Measurements from ENCODE around the gene SLC2A13. TPM values are rescaled to one million over a fixed set of nuclear protein-coding genes. Genes with fewer than 3 reads are reported as not detected.

The SLC2A13 gene
- total RNA-seq, 2 donors from 2014 or later: 6.4 to 16.3 TPM

- intact Hi-C loops (cut with DNase I): no loop called here
- DNase-seq (no peak), ATAC-seq (no peak)
Measured at GRCh38 chr12:40013847-40014246, 92.0 kb downstream of the SLC2A13 start.

- DNase-seq (no peak), ATAC-seq (no peak)
- intact Hi-C loops (cut with DNase I): no loop called here
Measured at GRCh38 chr12:40013292-40013691, 92.6 kb downstream of the SLC2A13 start.

- ATAC-seq: peak; percentile 43 to 44
- intact Hi-C loops (cut with DNase I): no loop called here
- DNase-seq: no peak
Measured at GRCh38 chr12:40012711-40013110, 93.2 kb downstream of the SLC2A13 start.

GRCh38 chr12:40011775-40012129, 94.1 kb downstream of the SLC2A13 start:
- intact Hi-C loops (cut with DNase I): loop anchor here (1.0 to 2.0 kb wide), 2 partner anchors 95 to 96 kb away; partner anchors contain the start of gene SLC2A13 (in 1 of the 2)
- no peak for DNase-seq
- peak; percentile 48 to 65 for ATAC-seq

- DNase-seq: peak; percentile 42
- intact Hi-C loops (cut with DNase I): loop anchor here (1.0 to 2.0 kb wide), 2 partner anchors 96 kb away; partner anchors contain the start of gene SLC2A13 (in 1 of the 2)
- ATAC-seq: peak; percentile 93
Measured at GRCh38 chr12:40010899-40011774, 94.7 kb downstream of the SLC2A13 start.

GRCh38 chr12:40002178-40003169, 103.4 kb downstream of the SLC2A13 start:
- no peak for DNase-seq

GRCh38 chr12:40001406-40001805, 104.5 kb downstream of the SLC2A13 start:
- intact Hi-C loops (cut with DNase I): no loop called here
- DNase-seq (no peak), ATAC-seq (no peak)

More at GRCh38 chr12:40002178-40003169, 103.4 kb downstream of the SLC2A13 start:
- ATAC-seq: no peak
- intact Hi-C loops (cut with DNase I): no loop called here

- intact Hi-C loops (cut with DNase I): no loop called here
- DNase-seq: no peak
- no peak for ATAC-seq
Measured at GRCh38 chr12:40000884-40001283, 105.0 kb downstream of the SLC2A13 start.

GRCh38 chr12:39993268-39993667, 112.6 kb downstream of the SLC2A13 start:
- intact Hi-C loops (cut with DNase I): loop anchor here (5.0 to 10.0 kb wide), 2 partner anchors 228 to 231 kb away; no protein-coding TSS in a partner anchor
- ATAC-seq: no peak

GRCh38 chr12:39990122-39991101, 115.5 kb downstream of the SLC2A13 start:
- intact Hi-C loops (cut with DNase I): loop anchor here (5.0 to 10.0 kb wide), 2 partner anchors 226 to 228 kb away; no protein-coding TSS in a partner anchor
- ATAC-seq: peak; percentile 55 to 81
- peak; percentile 53 for DNase-seq

More at GRCh38 chr12:39993268-39993667, 112.6 kb downstream of the SLC2A13 start:
- DNase-seq: no peak

GRCh38 chr12:39989501-39989900, 116.4 kb downstream of the SLC2A13 start:
- DNase-seq (no peak), ATAC-seq (no peak)
- intact Hi-C loops (cut with DNase I): no loop called here

GRCh38 chr12:39988574-39988973, 117.3 kb downstream of the SLC2A13 start:
- ATAC-seq (no peak), DNase-seq (no peak)
- intact Hi-C loops (cut with DNase I): no loop called here

- intact Hi-C loops (cut with DNase I): no loop called here
- no peak for ATAC-seq
- DNase-seq: no peak
Measured at GRCh38 chr12:39986674-39987073, 119.2 kb downstream of the SLC2A13 start.

- intact Hi-C loops (cut with DNase I): no loop called here
- no peak for DNase-seq
- no peak for ATAC-seq
Measured at GRCh38 chr12:39984670-39985069, 121.2 kb downstream of the SLC2A13 start.

GRCh38 chr12:39975374-39975918, 130.4 kb downstream of the SLC2A13 start:
- intact Hi-C loops (cut with DNase I): no loop called here
- DNase-seq: no peak
- ATAC-seq: no peak

GRCh38 chr12:39972119-39972518, 133.8 kb downstream of the SLC2A13 start:
- intact Hi-C loops (cut with DNase I): no loop called here
- DNase-seq (no peak), ATAC-seq (no peak)

GRCh38 chr12:39971348-39971747, 134.5 kb downstream of the SLC2A13 start:
- intact Hi-C loops (cut with DNase I): no loop called here
- DNase-seq: no peak
- ATAC-seq: no peak

- intact Hi-C loops (cut with DNase I): no loop called here
- DNase-seq: no peak
- no peak for ATAC-seq
Measured at GRCh38 chr12:39966721-39967120, 139.2 kb downstream of the SLC2A13 start.
